WTC11 (cell line): ENCODE measurements around the gene GRK3.

Source experiments
- ATF1 ChIP-seq: sonication (generic); formaldehyde crosslinking; IDR thresholded peaks from 2 replicates; pipeline ENCODE4 v1.8.1; 2023; ENCODE audit warnings: mild to moderate bottlenecking, moderate library complexity, missing genetic modification reagents
- CTCF ChIP-seq: fragments of 200-600 bp; IDR thresholded peaks from 2 replicates; pipeline ENCODE4 v1.8.0; 2022; ENCODE audit warnings: antibody characterized with exemption
- EMX1 ChIP-seq: fragments of 250-450 bp; sonication (Bioruptor Pico); IDR thresholded peaks from 2 replicates; pipeline ENCODE4 v1.8.0; 2021; ENCODE audit warnings: mild to moderate bottlenecking
- JUN ChIP-seq: sonication (generic); formaldehyde crosslinking; IDR thresholded peaks from 2 replicates; pipeline ENCODE4 v1.8.0; 2023; ENCODE audit warnings: mild to moderate bottlenecking, missing genetic modification reagents
- NFYB ChIP-seq: sonication (generic); formaldehyde crosslinking; conservative IDR thresholded peaks from 2 replicates; pipeline ENCODE4 v1.8.0; 2022; ENCODE audit warnings: low read depth, missing genetic modification reagents
- SOX15 ChIP-seq: fragments of 250-450 bp; sonication (Bioruptor Pico); IDR thresholded peaks from 2 replicates; pipeline ENCODE4 v1.9.0; 2021; ENCODE audit warnings: mild to moderate bottlenecking
- TCF7 ChIP-seq: sonication (generic); formaldehyde crosslinking; IDR thresholded peaks from 2 replicates; pipeline ENCODE4 v1.8.0; 2022; ENCODE audit warnings: mild to moderate bottlenecking, low read depth, missing genetic modification reagents, moderate library complexity

GRCh38 chr22:25763239-25763777 is 198.8 kb downstream of the GRK3 start:
- no peak for TF ChIP-seq CTCF
- TF ChIP-seq JUN (CRISPR knock-in tag): no peak
- no peak for TF ChIP-seq SOX15
- TF ChIP-seq TCF7 (CRISPR knock-in tag): no peak
- TF ChIP-seq NFYB: no peak
- no peak for TF ChIP-seq EMX1 (CRISPR knock-in tag)
- TF ChIP-seq ATF1 (CRISPR knock-in tag): no peak
